HG03575 (cell line): ENCODE data around the gene ZBED4.
"Not testable (repeated sequence)": the region's sequence is repeated elsewhere in the genome, so short reads cannot be mapped to it uniquely, and the experiment has no call there.

Source experiments
- ATAC-seq: cut with Tn5 transposase; IDR thresholded peaks from one replicate; pipeline ENCODE4 v1.9.1; 2021; ENCODE audit not compliant: unreplicated experiment, insufficient number of reproducible peaks, low FRiP score; ENCODE audit errors: extremely low read depth

Gene ZBED4, protein sequence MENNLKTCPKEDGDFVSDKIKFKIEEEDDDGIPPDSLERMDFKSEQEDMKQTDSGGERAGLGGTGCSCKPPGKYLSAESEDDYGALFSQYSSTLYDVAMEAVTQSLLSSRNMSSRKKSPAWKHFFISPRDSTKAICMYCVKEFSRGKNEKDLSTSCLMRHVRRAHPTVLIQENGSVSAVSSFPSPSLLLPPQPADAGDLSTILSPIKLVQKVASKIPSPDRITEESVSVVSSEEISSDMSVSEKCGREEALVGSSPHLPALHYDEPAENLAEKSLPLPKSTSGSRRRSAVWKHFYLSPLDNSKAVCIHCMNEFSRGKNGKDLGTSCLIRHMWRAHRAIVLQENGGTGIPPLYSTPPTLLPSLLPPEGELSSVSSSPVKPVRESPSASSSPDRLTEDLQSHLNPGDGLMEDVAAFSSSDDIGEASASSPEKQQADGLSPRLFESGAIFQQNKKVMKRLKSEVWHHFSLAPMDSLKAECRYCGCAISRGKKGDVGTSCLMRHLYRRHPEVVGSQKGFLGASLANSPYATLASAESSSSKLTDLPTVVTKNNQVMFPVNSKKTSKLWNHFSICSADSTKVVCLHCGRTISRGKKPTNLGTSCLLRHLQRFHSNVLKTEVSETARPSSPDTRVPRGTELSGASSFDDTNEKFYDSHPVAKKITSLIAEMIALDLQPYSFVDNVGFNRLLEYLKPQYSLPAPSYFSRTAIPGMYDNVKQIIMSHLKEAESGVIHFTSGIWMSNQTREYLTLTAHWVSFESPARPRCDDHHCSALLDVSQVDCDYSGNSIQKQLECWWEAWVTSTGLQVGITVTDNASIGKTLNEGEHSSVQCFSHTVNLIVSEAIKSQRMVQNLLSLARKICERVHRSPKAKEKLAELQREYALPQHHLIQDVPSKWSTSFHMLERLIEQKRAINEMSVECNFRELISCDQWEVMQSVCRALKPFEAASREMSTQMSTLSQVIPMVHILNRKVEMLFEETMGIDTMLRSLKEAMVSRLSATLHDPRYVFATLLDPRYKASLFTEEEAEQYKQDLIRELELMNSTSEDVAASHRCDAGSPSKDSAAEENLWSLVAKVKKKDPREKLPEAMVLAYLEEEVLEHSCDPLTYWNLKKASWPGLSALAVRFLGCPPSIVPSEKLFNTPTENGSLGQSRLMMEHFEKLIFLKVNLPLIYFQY

DNA sequence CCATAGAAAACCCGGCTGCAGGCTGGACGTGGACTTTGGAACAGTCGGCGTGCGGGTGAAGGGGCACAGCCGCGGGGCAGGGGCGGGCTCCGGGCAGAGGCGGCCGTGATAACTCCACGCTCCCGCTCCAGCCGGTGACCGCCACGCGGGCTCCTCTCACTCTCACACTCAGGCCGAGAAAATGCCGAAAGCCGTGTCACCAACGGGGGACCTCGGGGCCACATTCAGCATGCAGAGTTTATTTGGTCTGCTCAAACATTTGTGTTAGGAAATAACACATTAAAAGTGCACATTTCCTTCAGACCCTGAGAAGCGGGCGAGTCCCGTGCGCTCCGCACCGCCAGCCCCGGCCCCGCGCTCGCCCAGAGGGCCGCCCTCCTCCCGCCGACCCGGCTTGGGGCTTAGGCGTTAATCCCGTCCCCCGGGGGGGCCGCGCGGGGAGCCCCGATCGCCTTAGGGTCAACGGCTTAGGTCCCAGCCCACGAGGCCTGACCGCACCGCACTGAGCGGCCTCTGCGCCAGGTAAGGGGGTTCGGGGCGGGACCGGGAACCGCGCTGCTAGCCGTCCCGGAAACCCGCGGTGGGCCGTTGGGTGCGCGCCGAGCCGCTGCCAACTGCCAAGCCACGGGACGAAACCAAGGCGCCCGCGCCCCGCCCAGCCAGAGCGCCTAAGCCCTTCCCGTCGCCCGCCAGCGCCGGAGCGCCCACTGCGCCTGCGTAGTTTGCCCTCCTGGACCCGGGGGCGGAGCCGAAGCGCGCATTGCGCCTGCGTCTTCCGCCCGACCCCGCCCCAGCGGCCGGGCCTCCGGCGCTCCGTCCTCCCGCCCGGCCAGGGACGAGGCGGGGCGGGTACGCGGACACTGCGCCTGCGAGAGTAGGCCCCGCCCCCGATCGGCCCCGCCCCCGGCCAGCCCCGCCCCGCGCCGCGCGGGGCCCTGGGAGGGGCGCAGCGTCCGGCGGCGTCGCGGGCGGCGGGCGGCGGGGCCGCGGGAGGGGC, at the start of gene ZBED4:
TSS of gene ZBED4 (plus strand) at position 947 of the 997 bp plus-strand sequence. CDS start 29,819 bp downstream, outside the sequence.
- ATAC-seq, result peak; percentile 45

- ATAC-seq, result no peak
These were observed 46.5 kb upstream of the ZBED4 start for GRCh38 chr22:49807129-49807528.

- ATAC-seq, result no peak
These were observed 45.6 kb upstream of the ZBED4 start for GRCh38 chr22:49807780-49808708.

- ATAC-seq, result no peak
These were observed 43.2 kb upstream of the ZBED4 start for GRCh38 chr22:49810363-49811019.

DNA sequence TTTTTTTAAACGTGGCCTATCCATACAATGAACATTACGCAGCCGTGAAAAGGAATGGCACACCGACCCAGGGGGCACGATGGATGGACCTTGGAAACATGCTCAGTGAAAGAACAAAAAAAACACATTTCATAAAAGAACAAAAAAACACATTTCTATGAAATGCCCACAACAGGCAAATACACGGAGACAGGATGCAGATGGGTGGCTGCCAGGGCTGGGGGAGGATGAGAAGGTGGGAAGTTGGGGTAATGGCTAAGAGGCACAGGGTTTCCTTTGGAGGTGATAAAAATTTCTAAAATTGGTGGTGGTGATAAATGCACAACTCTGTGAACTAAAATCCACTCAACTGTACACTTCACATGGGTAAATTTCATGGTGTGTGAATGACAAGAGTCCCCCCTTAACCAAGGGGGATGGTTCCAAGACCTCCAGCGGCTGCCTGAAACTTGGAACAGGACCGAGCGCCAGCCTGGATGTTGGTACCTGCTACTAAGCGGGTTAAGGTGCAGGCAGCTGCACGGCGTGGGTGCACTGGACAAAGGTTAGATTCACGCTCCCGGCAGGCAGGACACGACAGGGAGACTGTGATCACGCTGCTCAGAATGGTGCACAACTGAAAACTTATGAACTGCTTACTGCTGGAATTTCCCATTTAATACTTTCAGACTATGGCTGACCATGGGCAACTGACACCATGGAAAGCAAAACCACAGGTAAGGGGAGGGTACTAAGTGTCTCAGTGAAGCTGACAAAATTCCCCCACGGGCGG, 42.4 kb upstream of the ZBED4 start:
- ATAC-seq, result no peak

GRCh38 chr22:49812838-49813237, 40.8 kb upstream of the ZBED4 start:
- no peak for ATAC-seq

GRCh38 chr22:49814164-49814686, 39.4 kb upstream of the ZBED4 start:
- no peak for ATAC-seq

GRCh38 chr22:49814856-49815255, 38.8 kb upstream of the ZBED4 start:
- no peak for ATAC-seq

- no peak for ATAC-seq
These were observed 38.0 kb upstream of the ZBED4 start for GRCh38 chr22:49815641-49816091.

- no peak for ATAC-seq
These were observed 36.3 kb upstream of the ZBED4 start for GRCh38 chr22:49817359-49817758.

- ATAC-seq, result no peak
These were observed 32.7 kb upstream of the ZBED4 start for GRCh38 chr22:49820984-49821383.

DNA sequence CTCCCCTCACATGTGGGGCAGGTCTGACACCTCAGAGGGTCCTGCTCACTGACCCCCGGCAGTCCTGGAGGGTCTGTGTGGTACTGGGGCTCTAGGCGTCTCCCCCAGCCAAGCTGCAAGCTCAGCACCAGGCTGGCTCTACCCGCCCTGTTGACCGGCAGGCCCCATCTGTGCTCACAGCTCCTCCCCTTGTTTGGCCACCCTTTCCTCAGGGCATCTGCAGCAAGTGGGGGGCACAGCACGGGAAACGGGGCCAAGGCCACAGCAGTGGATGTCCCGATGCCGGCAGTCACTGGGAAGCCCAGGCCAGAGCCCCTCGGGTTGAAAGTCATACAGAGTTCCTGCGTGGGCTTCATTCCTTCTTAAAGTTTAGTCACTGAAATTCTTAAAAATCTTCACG, 31.9 kb upstream of the ZBED4 start:
- not testable (repeated sequence) for ATAC-seq

DNA sequence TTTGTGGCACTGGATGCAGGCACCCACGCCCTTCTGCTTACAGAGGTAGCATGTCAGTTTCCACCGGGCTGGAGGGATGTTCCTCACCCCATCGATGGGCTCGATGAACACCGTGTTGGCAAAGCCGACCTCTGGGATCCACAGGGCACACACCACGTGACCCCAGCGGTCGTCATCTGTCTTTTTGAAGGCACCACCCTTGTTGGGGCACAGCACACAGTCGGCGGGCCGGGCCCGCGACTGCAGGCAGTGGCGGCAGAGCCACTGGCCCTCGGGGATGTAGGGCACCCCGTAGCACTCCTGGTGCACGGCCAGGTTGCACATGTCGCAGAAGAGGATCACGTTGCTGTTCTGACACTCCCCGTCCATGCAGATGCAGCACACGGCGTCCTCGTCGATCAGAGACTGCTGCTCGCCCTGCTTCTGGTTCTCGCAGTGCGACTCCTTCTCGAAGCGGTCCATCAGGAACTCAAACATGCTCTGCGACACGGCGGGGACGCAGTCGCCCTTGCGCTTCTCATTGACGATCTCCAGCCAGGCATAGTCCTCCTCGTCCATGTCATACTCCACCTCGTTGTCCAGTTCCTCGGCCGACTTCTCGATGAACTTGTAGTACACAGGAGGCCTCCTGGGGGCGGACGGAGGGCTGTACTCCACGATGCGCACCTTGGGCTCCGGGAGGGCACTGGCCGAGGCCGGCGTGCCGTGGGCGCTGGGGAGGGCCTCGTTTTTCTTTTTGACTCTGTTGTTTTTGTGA, 30.2 kb upstream of the ZBED4 start:
- ATAC-seq, result no peak

DNA sequence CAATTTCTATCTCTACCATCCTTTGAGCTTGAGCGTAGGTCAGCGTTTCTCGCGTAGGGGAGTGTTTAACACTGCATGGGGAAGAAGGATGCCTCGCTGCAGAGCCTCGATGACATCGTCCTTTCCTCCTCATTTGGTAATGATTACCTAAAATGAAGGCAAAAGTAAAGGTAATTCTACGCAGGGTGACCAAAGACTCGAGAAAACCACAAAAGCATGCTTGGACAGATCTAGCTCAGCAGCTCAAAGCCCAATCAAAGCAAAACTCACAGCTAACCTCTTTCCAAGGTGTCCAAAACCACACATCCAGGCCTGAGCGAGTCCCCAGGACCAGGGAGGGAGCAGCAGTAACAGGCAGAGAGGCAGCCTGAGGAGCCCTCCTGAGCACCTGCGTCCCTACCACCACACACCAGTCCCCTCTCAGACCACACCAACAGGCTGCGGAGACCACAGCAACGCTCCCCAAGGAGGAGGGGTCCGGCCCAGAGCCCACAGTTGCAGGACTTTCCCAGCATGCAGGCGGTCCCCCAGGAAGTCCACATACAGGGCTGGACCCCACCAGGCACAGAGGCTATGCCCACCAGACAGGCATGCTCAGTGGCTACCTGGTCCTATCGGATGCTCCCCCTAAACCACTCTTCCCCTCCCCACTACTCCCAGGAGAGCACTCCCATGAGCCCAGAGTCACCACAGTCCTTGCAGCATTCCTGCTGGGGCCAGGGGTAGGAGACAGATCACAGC, 29.3 kb upstream of the ZBED4 start:
- ATAC-seq, result no peak

DNA sequence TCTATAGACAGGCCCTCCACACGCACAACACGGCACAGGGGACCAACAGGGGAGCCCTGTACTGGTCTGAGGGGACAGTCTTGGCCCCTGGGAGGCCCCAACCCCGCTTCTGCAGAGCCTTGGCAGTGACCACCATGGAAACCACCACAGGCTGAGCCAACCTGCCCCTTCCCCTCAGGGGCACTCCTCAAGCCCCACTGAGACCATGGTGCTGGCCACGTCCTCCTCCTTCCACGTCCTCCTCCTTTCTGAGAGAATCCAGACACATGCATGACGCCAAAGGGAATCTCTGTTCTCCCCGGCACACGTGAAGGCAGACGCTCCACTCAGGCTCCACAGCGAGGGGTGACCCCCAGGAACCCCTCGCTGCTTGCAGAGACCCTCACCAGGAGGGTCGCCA, 28.7 kb upstream of the ZBED4 start:
- ATAC-seq, result no peak
